ENCODE measurements around the gene FGFRL1.

Gene FGFRL1

GRCh38 chr4:1038948-1039492 lies 27.6 kb downstream of the FGFRL1 start:
- H3K36me3 ChIP-seq (ENCODE audit: insufficient read depth, low read length), result no peaks in the 10 kb centered on the region
- TF ChIP-seq EZH2 (IDR thresholded peaks at IDR 0.05; ENCODE audit: borderline replicate concordance, low read length) (no peak), CTCF (IDR thresholded peaks at IDR 0.05; ENCODE audit: low read length) (no peak)
- H2AFZ ChIP-seq (ENCODE audit: low read length), result no peak overlapping the region
- no peaks in the 10 kb centered on the region for H3F3A ChIP-seq (ENCODE audit: insufficient read depth, low read length)
- H4K20me1 ChIP-seq (ENCODE audit: insufficient read depth, low read length), result no peaks in the 10 kb centered on the region
- H3K27ac ChIP-seq (ENCODE audit: low read depth, low read length, poor library complexity, severe bottlenecking), result no peak overlapping the region
- no peaks in the 10 kb centered on the region for H3K79me2 ChIP-seq (ENCODE audit: insufficient read depth, low read length)
- no peak overlapping the region for H3K9ac ChIP-seq (ENCODE audit: low read length)
- H3K4me2 ChIP-seq (ENCODE audit: low read length), result no peak overlapping the region
- H3K4me3 ChIP-seq (ENCODE audit: low read depth, low read length, poor library complexity, severe bottlenecking), result no peak overlapping the region
- no peaks in the 10 kb centered on the region for H3K9me3 ChIP-seq (ENCODE audit: low read length)
- no peaks in the 10 kb centered on the region for H3K27me3 ChIP-seq (ENCODE audit: insufficient read depth, low read length)
- H3K9me2 ChIP-seq (ENCODE audit: low read depth, low read length), result no peaks in the 10 kb centered on the region
- H3K4me1 ChIP-seq (ENCODE audit: insufficient read depth, low read length, severe bottlenecking), result no peaks in the 10 kb centered on the region

- Histone ChIP-seq H3K9ac (ENCODE audit: low read length) (no peak overlapping the region), H3K4me1 (ENCODE audit: insufficient read depth, low read length, severe bottlenecking) (no peaks in the 10 kb centered on the region), H3F3A (ENCODE audit: insufficient read depth, low read length) (no peaks in the 10 kb centered on the region), H3K79me2 (ENCODE audit: insufficient read depth, low read length) (no peaks in the 10 kb centered on the region), H3K27ac (ENCODE audit: low read depth, low read length, poor library complexity, severe bottlenecking) (no peak overlapping the region), H3K36me3 (ENCODE audit: insufficient read depth, low read length) (no peaks in the 10 kb centered on the region), H3K9me3 (ENCODE audit: low read length) (no peaks in the 10 kb centered on the region), H3K9me2 (ENCODE audit: low read depth, low read length) (no peaks in the 10 kb centered on the region), H3K4me2 (ENCODE audit: low read length) (no peak overlapping the region), H3K27me3 (ENCODE audit: insufficient read depth, low read length) (no peaks in the 10 kb centered on the region), H2AFZ (ENCODE audit: low read length) (no peak overlapping the region), H4K20me1 (ENCODE audit: insufficient read depth, low read length) (no peaks in the 10 kb centered on the region), H3K4me3 (ENCODE audit: low read depth, low read length, poor library complexity, severe bottlenecking) (no peak overlapping the region)
- no peak for TF ChIP-seq CTCF (IDR thresholded peaks at IDR 0.05; ENCODE audit: low read length)
- no peak for TF ChIP-seq EZH2 (IDR thresholded peaks at IDR 0.05; ENCODE audit: borderline replicate concordance, low read length)
Measured at GRCh38 chr4:1039493-1040343, 28.3 kb downstream of the FGFRL1 start.

- Histone ChIP-seq H3K79me2 (ENCODE audit: insufficient read depth, low read length) (no peaks in the 10 kb centered on the region), H3K9me2 (ENCODE audit: low read depth, low read length) (no peaks in the 10 kb centered on the region), H3K36me3 (ENCODE audit: insufficient read depth, low read length) (no peaks in the 10 kb centered on the region), H3K9me3 (ENCODE audit: low read length) (no peaks in the 10 kb centered on the region), H3K27ac (ENCODE audit: low read depth, low read length, poor library complexity, severe bottlenecking) (no peak overlapping the region), H3K27me3 (ENCODE audit: insufficient read depth, low read length) (no peaks in the 10 kb centered on the region), H3K9ac (ENCODE audit: low read length) (no peak overlapping the region), H3K4me3 (ENCODE audit: low read depth, low read length, poor library complexity, severe bottlenecking) (no peak overlapping the region), H2AFZ (ENCODE audit: low read length) (no peak overlapping the region), H3F3A (ENCODE audit: insufficient read depth, low read length) (no peaks in the 10 kb centered on the region), H4K20me1 (ENCODE audit: insufficient read depth, low read length) (no peaks in the 10 kb centered on the region), H3K4me2 (ENCODE audit: low read length) (no peak overlapping the region), H3K4me1 (ENCODE audit: insufficient read depth, low read length, severe bottlenecking) (no peaks in the 10 kb centered on the region)
- no peak for TF ChIP-seq CTCF (IDR thresholded peaks at IDR 0.05; ENCODE audit: low read length)
- no peak for TF ChIP-seq EZH2 (IDR thresholded peaks at IDR 0.05; ENCODE audit: borderline replicate concordance, low read length)
Measured at GRCh38 chr4:1040344-1041146, 29.1 kb downstream of the FGFRL1 start.

All from OCI-LY1 (cell line).